Measurements from ENCODE around the gene CRIP1.

Gene CRIP1

DNA sequence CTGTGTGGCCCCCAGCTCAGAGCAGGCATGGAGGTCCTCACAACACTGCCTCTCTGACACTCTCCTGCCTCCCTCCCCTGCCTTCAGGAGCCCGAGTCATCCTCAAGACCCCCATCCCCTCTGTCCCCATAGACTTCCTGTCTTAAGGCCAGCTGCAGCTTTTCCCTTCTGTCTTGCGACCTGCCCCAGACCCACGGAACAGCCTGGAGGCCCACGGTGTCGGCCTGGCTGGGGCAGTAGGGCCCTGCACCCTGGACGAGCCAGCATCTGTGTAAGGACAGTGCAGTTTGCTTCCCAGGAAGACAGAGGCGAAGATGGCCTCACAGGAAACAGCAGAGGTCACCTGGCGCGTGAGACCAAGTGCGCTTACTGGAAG, 14.0 kb downstream of the CRIP1 start:
- no peak overlapping the region for H3K27ac ChIP-seq (ENCODE audit: insufficient read depth, low read length, poor library complexity, severe bottlenecking)
- H3K4me1 ChIP-seq (ENCODE audit: control insufficient read depth, insufficient read depth, low read length, poor library complexity, severe bottlenecking) = no peaks in the 10 kb centered on the region
- no peak overlapping the region for H3K4me3 ChIP-seq (ENCODE audit: insufficient read depth, low read depth, low read length, poor library complexity, severe bottlenecking)
- no peaks in the 10 kb centered on the region for H3K9me3 ChIP-seq (ENCODE audit: control insufficient read depth, low read length)
- no peak for DNase-seq
- peaks cover 11% of the 10 kb centered on the region for H3K36me3 ChIP-seq (ENCODE audit: control insufficient read depth, insufficient read depth, low read length)
- H3K27me3 ChIP-seq (replicated peaks; ENCODE audit: control insufficient read depth, insufficient read depth, low read length, poor library complexity, severe bottlenecking) = no peaks in the 10 kb centered on the region

DNA sequence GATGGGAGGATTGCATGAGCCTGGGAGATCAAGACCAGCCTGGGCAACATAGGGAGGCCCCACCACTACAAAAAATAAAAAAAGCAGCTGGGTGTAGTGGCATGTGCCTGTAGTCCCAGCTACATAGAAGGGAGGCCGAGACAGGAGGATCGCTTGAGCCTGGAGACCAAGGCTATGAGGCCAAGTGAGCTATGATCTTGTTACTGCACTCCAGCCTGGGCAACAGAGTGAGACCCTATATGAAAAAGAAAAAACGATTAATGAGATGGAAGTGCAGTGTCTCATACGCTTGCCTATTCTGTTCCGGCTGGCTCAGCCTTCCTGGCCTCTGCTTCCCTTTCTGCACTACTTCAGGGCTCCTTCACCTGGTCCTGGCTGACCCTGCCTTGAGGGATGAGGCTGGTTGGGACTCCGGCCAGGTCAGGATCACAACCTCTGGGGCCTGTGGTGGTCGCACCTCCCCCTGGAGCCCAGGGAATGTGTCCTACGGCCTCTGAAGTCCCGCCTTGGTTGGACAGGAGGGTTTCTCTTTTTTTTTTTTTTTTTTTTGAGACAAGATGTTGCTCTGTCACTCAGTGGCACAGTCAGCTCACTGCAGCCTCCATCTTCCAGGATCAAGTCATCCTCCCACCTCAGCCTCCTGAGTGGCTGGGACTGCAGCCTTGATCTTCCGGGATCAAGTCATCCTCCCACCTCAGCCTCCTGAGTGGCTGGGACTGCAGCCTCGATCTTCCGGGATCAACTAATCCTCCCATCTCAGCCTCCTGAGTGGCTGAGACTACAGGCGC, 15.0 kb downstream of the CRIP1 start:
- Histone ChIP-seq H3K36me3 (ENCODE audit: control insufficient read depth, insufficient read depth, low read length) (peaks cover 11% of the 10 kb centered on the region), H3K27me3 (replicated peaks; ENCODE audit: control insufficient read depth, insufficient read depth, low read length, poor library complexity, severe bottlenecking) (no peaks in the 10 kb centered on the region), H3K4me1 (ENCODE audit: control insufficient read depth, insufficient read depth, low read length, poor library complexity, severe bottlenecking) (no peaks in the 10 kb centered on the region), H3K27ac (ENCODE audit: insufficient read depth, low read length, poor library complexity, severe bottlenecking) (no peak overlapping the region), H3K4me3 (ENCODE audit: insufficient read depth, low read depth, low read length, poor library complexity, severe bottlenecking) (no peak overlapping the region), H3K9me3 (ENCODE audit: control insufficient read depth, low read length) (no peaks in the 10 kb centered on the region)
- no peak for DNase-seq

DNA sequence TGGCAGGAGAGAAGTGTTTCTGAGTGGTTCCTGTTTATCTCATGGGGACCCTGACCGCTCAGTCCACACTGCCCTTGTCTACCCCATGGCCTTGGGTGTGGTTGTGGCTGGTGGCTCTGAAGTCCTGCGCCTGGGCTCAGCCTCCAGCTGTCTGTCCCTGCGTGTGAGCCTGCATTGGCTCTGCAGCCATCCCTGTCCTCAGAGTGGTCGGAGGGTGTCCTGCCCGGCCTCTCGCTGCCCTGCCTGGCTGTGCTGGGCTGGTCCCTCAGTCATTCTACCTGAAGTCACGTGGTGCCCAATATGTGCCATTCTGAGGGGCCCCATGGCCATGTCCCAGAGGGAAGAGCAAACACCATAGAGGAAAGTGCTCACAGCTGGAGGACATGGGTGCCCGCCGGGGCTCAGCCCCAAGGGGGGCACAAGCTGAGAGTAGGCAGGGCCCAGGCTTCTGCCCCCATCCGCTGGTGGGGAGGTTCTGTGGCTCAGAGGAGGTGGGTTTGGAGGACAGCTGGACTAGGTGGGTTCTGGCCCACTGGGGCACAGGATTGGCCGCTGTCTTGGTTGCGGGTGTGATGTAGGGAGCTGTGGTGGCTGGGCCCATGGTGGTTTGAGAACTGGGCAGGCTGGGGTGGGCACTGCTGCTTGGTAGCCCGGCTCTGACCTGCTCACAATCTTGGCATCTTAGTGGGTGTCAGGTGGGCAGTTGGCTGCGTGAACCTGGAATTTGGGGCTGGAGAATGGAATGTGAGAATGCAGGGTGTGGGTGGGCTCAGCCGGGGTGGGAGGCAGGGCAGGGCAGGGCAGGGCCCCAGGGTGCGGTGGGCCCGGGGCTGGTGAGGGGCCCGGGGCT, 16.0 kb downstream of the CRIP1 start:
- Histone ChIP-seq H3K36me3 (ENCODE audit: control insufficient read depth, insufficient read depth, low read length) (peaks cover 11% of the 10 kb centered on the region), H3K4me3 (ENCODE audit: insufficient read depth, low read depth, low read length, poor library complexity, severe bottlenecking) (no peak overlapping the region), H3K4me1 (ENCODE audit: control insufficient read depth, insufficient read depth, low read length, poor library complexity, severe bottlenecking) (no peaks in the 10 kb centered on the region), H3K9me3 (ENCODE audit: control insufficient read depth, low read length) (no peaks in the 10 kb centered on the region), H3K27ac (ENCODE audit: insufficient read depth, low read length, poor library complexity, severe bottlenecking) (no peak overlapping the region), H3K27me3 (replicated peaks; ENCODE audit: control insufficient read depth, insufficient read depth, low read length, poor library complexity, severe bottlenecking) (no peaks in the 10 kb centered on the region)
- DNase-seq = no peak

DNA sequence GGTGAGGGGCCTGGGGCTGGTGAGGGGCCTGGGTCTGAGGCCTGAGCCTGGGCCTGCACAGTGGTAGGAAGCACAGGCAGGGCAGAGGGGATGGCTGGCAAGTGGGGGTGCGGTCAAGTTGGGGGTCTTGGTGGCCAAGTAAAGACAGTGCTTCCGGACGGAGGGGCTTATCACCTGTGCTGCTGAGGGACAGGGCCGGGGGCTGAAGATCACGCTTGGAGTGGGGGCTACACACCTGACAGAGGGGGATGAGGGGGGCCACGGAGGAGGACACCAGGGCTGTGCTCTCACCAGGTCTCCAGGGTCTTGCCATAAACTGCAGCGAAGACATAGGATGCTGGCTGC, 16.6 kb downstream of the CRIP1 start:
- H3K36me3 ChIP-seq (ENCODE audit: control insufficient read depth, insufficient read depth, low read length) = peaks cover 8% of the 10 kb centered on the region
- H3K4me3 ChIP-seq (ENCODE audit: insufficient read depth, low read depth, low read length, poor library complexity, severe bottlenecking) = no peak overlapping the region
- DNase-seq = no peak
- H3K4me1 ChIP-seq (ENCODE audit: control insufficient read depth, insufficient read depth, low read length, poor library complexity, severe bottlenecking) = no peaks in the 10 kb centered on the region
- H3K27me3 ChIP-seq (replicated peaks; ENCODE audit: control insufficient read depth, insufficient read depth, low read length, poor library complexity, severe bottlenecking) = no peaks in the 10 kb centered on the region
- no peak overlapping the region for H3K27ac ChIP-seq (ENCODE audit: insufficient read depth, low read length, poor library complexity, severe bottlenecking)
- H3K9me3 ChIP-seq (ENCODE audit: control insufficient read depth, low read length) = no peaks in the 10 kb centered on the region

DNA sequence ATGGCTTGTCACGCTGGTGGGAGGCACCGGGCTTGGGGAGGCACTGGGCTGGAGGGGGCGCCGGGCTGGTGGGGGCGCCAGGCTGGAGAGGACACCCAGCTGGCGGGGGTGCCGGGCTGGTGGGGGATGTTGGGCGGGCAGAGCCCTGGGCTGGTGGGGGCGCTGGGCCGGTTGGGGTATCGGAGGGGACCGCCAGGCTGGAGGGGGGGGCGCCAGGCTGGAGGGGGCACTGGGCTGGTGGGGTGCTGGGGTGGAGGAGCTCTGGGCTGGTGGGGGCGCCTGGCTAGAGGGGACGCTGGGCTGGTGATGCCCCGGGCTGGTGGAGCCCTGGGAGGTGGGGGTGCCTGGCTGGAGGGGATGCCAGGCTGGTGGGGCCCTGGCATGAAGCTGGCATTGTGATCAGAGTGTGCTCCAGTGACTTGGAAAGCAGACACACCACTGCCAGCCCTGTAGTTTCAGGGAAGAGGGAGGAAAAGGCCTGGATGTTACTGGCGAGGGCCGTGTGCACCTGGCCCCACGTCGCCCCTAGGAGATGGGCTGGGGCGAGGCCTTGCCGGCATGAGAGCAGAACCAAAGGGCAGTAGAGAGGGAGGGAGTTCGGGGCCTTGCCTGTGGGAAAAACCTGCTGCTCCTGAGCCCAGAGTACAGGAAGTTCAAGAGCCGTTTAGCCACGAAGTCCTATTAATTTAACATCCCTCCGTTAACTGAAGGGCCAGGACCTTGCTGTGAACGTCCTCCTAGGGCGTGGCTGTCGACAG, 17.4 kb downstream of the CRIP1 start:
- no peak overlapping the region for H3K4me3 ChIP-seq (ENCODE audit: insufficient read depth, low read depth, low read length, poor library complexity, severe bottlenecking)
- H3K4me1 ChIP-seq (ENCODE audit: control insufficient read depth, insufficient read depth, low read length, poor library complexity, severe bottlenecking) = no peaks in the 10 kb centered on the region
- H3K27me3 ChIP-seq (replicated peaks; ENCODE audit: control insufficient read depth, insufficient read depth, low read length, poor library complexity, severe bottlenecking) = no peaks in the 10 kb centered on the region
- H3K36me3 ChIP-seq (ENCODE audit: control insufficient read depth, insufficient read depth, low read length) = no peaks in the 10 kb centered on the region
- no peak overlapping the region for H3K27ac ChIP-seq (ENCODE audit: insufficient read depth, low read length, poor library complexity, severe bottlenecking)
- DNase-seq = no peak
- no peaks in the 10 kb centered on the region for H3K9me3 ChIP-seq (ENCODE audit: control insufficient read depth, low read length)

DNA sequence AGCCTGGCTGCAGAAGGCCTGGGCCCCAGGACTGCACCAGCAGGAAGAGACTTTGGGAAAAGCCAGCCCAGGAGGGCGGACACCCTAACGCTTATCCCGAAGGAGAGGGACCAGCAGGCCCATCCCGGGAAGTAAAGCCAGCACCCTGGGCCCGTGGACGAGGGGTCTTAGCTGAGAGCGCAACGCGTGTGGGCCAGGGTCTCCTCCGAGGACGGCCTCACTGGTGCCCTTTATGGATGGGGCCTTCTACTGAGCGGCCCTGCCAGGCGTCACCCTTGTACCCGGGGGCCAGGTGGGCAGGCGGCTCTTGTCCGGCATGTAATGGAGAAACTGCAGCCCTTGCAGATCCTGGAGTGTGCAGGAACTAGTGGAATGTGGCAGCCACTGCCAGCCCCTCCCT, 18.4 kb downstream of the CRIP1 start:
- no peak overlapping the region for H3K4me3 ChIP-seq (ENCODE audit: insufficient read depth, low read depth, low read length, poor library complexity, severe bottlenecking)
- no peak overlapping the region for H3K27ac ChIP-seq (ENCODE audit: insufficient read depth, low read length, poor library complexity, severe bottlenecking)
- no peaks in the 10 kb centered on the region for H3K27me3 ChIP-seq (replicated peaks; ENCODE audit: control insufficient read depth, insufficient read depth, low read length, poor library complexity, severe bottlenecking)
- no peak for DNase-seq
- H3K36me3 ChIP-seq (ENCODE audit: control insufficient read depth, insufficient read depth, low read length) = no peaks in the 10 kb centered on the region
- no peaks in the 10 kb centered on the region for H3K9me3 ChIP-seq (ENCODE audit: control insufficient read depth, low read length)
- no peaks in the 10 kb centered on the region for H3K4me1 ChIP-seq (ENCODE audit: control insufficient read depth, insufficient read depth, low read length, poor library complexity, severe bottlenecking)

DNA sequence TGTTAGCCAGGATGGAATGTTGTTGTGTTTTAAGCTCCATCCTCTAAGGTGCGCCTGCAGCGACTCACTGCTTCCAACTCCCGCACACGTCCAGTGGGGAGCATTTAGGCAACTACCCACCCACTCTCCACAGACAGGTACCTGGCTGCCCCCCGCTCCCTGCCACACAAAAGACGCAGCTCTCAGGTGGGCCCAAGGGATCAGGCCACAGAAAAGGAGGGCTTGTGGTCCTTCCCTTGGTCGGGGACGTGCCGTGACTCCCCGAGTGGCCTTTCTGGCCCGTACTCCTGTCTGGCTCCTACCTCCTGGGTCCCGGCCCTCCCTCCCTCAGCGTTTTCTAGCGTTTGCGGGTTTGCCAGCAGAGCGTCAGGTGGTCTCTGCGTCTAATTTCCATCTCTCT, 20.6 kb downstream of the CRIP1 start:
- no peaks in the 10 kb centered on the region for H3K27me3 ChIP-seq (replicated peaks; ENCODE audit: control insufficient read depth, insufficient read depth, low read length, poor library complexity, severe bottlenecking)
- H3K9me3 ChIP-seq (ENCODE audit: control insufficient read depth, low read length) = no peaks in the 10 kb centered on the region
- H3K4me1 ChIP-seq (ENCODE audit: control insufficient read depth, insufficient read depth, low read length, poor library complexity, severe bottlenecking) = no peaks in the 10 kb centered on the region
- no peaks in the 10 kb centered on the region for H3K36me3 ChIP-seq (ENCODE audit: control insufficient read depth, insufficient read depth, low read length)
- no peak overlapping the region for H3K4me3 ChIP-seq (ENCODE audit: insufficient read depth, low read depth, low read length, poor library complexity, severe bottlenecking)
- H3K27ac ChIP-seq (ENCODE audit: insufficient read depth, low read length, poor library complexity, severe bottlenecking) = no peak overlapping the region
- DNase-seq = no peak

DNA sequence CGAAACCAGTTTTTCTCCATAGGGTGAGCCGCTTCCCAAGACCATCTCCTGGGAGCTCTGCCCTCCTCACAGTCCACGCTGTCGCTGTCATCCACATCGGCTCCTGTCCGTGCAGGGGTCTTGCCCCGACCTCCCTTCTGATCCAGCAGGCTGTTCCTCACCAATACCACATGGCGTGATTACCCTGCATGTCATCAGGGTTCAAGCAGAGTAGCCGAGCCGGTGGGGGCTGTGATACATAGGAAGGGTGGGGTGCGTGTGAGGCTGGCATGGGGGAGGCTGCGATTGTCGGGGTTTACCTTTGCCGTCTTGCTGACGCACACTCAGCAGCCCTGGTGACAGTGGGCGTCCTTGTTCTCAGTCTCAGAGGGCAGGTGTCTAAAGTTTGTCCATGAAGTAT, 21.4 kb downstream of the CRIP1 start:
- Histone ChIP-seq H3K27me3 (replicated peaks; ENCODE audit: control insufficient read depth, insufficient read depth, low read length, poor library complexity, severe bottlenecking) (no peaks in the 10 kb centered on the region), H3K27ac (ENCODE audit: insufficient read depth, low read length, poor library complexity, severe bottlenecking) (no peak overlapping the region), H3K4me1 (ENCODE audit: control insufficient read depth, insufficient read depth, low read length, poor library complexity, severe bottlenecking) (no peaks in the 10 kb centered on the region), H3K4me3 (ENCODE audit: insufficient read depth, low read depth, low read length, poor library complexity, severe bottlenecking) (no peak overlapping the region), H3K9me3 (ENCODE audit: control insufficient read depth, low read length) (no peaks in the 10 kb centered on the region), H3K36me3 (ENCODE audit: control insufficient read depth, insufficient read depth, low read length) (no peaks in the 10 kb centered on the region)
- no peak for DNase-seq

DNA sequence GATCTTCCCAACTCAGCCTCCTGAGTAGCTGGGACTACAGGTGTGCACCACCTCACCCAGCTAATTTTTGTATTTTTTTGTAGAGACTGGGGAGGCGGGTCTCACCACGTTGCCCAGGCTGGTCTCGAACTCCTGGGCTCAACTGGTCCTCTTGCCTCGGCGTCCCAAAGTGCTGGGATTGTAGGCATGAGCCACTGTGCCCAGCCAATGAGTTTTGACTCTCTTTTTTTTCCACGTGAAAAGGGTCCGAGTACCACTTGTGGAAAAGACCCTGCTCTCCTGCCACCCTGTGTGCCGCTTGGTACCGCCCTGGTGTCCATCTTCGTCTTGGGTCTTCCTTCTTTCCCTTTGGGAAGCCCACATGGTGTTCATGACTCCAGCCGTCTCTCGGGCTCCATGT, 21.9 kb downstream of the CRIP1 start:
- Histone ChIP-seq H3K4me3 (ENCODE audit: insufficient read depth, low read depth, low read length, poor library complexity, severe bottlenecking) (no peak overlapping the region), H3K36me3 (ENCODE audit: control insufficient read depth, insufficient read depth, low read length) (no peaks in the 10 kb centered on the region), H3K27ac (ENCODE audit: insufficient read depth, low read length, poor library complexity, severe bottlenecking) (no peak overlapping the region), H3K9me3 (ENCODE audit: control insufficient read depth, low read length) (no peaks in the 10 kb centered on the region), H3K4me1 (ENCODE audit: control insufficient read depth, insufficient read depth, low read length, poor library complexity, severe bottlenecking) (no peaks in the 10 kb centered on the region), H3K27me3 (replicated peaks; ENCODE audit: control insufficient read depth, insufficient read depth, low read length, poor library complexity, severe bottlenecking) (no peaks in the 10 kb centered on the region)
- DNase-seq = no peak

DNA sequence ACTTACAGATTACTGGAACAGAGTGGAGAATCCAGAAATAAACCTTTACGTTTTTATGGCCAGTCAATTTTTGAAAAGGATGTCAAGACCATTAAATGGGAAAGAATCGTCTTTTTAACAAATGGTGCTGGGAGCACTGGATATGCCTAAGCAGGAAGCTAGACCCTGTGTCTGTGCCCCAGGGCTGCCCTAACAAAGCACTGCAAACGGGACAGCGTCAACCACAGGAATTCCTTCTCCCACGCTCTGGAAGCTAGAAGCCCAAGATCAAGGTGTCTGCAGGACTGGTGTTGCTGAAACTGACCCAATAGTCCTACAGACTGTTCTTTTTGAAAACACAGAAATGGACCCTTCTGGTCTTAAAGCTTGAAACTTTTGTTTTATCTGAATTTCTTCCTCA, 30.4 kb downstream of the CRIP1 start:
- Histone ChIP-seq H3K27me3 (replicated peaks; ENCODE audit: control insufficient read depth, insufficient read depth, low read length, poor library complexity, severe bottlenecking) (no peaks in the 10 kb centered on the region), H3K4me1 (ENCODE audit: control insufficient read depth, insufficient read depth, low read length, poor library complexity, severe bottlenecking) (no peaks in the 10 kb centered on the region), H3K27ac (ENCODE audit: insufficient read depth, low read length, poor library complexity, severe bottlenecking) (no peak overlapping the region), H3K9me3 (ENCODE audit: control insufficient read depth, low read length) (no peaks in the 10 kb centered on the region), H3K4me3 (ENCODE audit: insufficient read depth, low read depth, low read length, poor library complexity, severe bottlenecking) (no peak overlapping the region), H3K36me3 (ENCODE audit: control insufficient read depth, insufficient read depth, low read length) (no peaks in the 10 kb centered on the region)
- no peak for DNase-seq

Data from effector memory CD4-positive, alpha-beta T cell (primary cell).